H1 (cell line): Measurements from ENCODE around the gene CETN2.

Source experiments
- EGR1 ChIP-seq: IDR thresholded peaks from 2 replicates; pipeline ENCODE4 v1.6.1; 2011; ENCODE audit warnings: low read depth, low read length, borderline replicate concordance
- EZH2 ChIP-seq: fragments of 200-600 bp; sonication (generic); IDR thresholded peaks from 2 replicates; pipeline ENCODE4 v1.7.1; 2012; ENCODE audit warnings: low read depth, mild to moderate bottlenecking, moderate library complexity, low read length, inconsistent platforms; ENCODE audit not compliant: severe bottlenecking

GRCh38 chrX:152844256-152844655 lies 13.7 kb upstream of the CETN2 start:
- TF ChIP-seq EGR1 (no peak), EZH2 (no peak)
